IMR-90 (cell line): ENCODE results near the gene NRCAM. TPM values are rescaled to one million over a fixed set of nuclear protein-coding genes. Genes with fewer than 3 reads are reported as not detected.

Source experiments
- ATAC-seq: fragments of 200-7000 bp; cut with Tn5 transposase; 2 replicates; pipeline ENCODE4 v1.9.1; 2020; ENCODE audit warnings: low read depth, mild to moderate bottlenecking, moderate library complexity
- BruUV-seq: library from RNA; stranded (reverse); fragments of 400-500 nt; replicated peaks from 2 replicates; lab custom pipeline; 2021; lab: Mats Ljungman, UMichigan
- CTCF ChIA-PET: fragments of 300-600 bp; formaldehyde crosslinking; extraction: SDS; loops from one replicate; lab custom pipeline; 2021; ENCODE audit warnings: antibody characterized with exemption; lab: Yijun Ruan, JAX
- POLR2A ChIA-PET: fragments of 300-600 bp; sonication (Branson Sonifier 250); formaldehyde crosslinking; loops from one replicate; lab custom pipeline; 2022; ENCODE audit warnings: antibody characterized with exemption; ENCODE audit not compliant: unreplicated experiment; lab: Charles Lee
- DNase-seq: peaks from one replicate; pipeline ENCODE4 v3.0.0; 2013
- H2AFZ ChIP-seq: replicated peaks from 2 replicates; pipeline ENCODE3; 2013; ENCODE audit warnings: low read length, mild to moderate bottlenecking; ENCODE audit not compliant: poor library complexity
- H2AK5ac ChIP-seq: 2 replicates; pipeline ENCODE4 v1.6.1; 2013; ENCODE audit warnings: low read depth, low read length, inconsistent platforms
- H2AK9ac ChIP-seq: replicated peaks from 2 replicates; pipeline ENCODE3; 2013; ENCODE audit warnings: mild to moderate bottlenecking, low read depth, low read length, moderate library complexity; ENCODE audit not compliant: poor library complexity
- H2BK120ac ChIP-seq: 2 replicates; pipeline ENCODE4 v1.6.1; 2013; ENCODE audit warnings: low read depth, low read length, inconsistent platforms
- H2BK15ac ChIP-seq: 3 replicates; pipeline ENCODE4 v1.6.1; 2013; ENCODE audit warnings: low read depth, low read length, inconsistent platforms
- H2BK20ac ChIP-seq: 2 replicates; pipeline ENCODE4 v1.6.1; 2013; ENCODE audit warnings: low read depth, mild to moderate bottlenecking, inconsistent platforms, low read length, moderate library complexity
- H2BK5ac ChIP-seq: 2 replicates; pipeline ENCODE4 v1.6.1; 2013; ENCODE audit warnings: mild to moderate bottlenecking, low read depth, low read length, inconsistent platforms; ENCODE audit not compliant: poor library complexity, severe bottlenecking
- H3K14ac ChIP-seq: replicated peaks from 2 replicates; pipeline ENCODE4 v1.6.1; 2013; ENCODE audit warnings: low read depth, low read length, inconsistent platforms
- H3K18ac ChIP-seq: 2 replicates; pipeline ENCODE4 v1.6.1; 2013; ENCODE audit warnings: low read depth, low read length, control low read depth
- H3K23ac ChIP-seq: 2 replicates; pipeline ENCODE4 v1.6.1; 2013; ENCODE audit warnings: low read depth, low read length, inconsistent platforms
- H3K27ac ChIP-seq: 2 replicates; pipeline ENCODE4 v1.5.1; 2013; ENCODE audit warnings: mild to moderate bottlenecking, control low read depth, low read length; ENCODE audit not compliant: insufficient read depth
- H3K27me3 ChIP-seq: 2 replicates; pipeline ENCODE4 v1.6.1; 2013; ENCODE audit warnings: low read length; ENCODE audit not compliant: control insufficient read depth, insufficient read depth
- H3K36me3 ChIP-seq: 2 replicates; pipeline ENCODE4 v1.6.1; 2013; ENCODE audit warnings: low read length, mixed read lengths; ENCODE audit not compliant: control insufficient read depth, insufficient read depth
- H3K4ac ChIP-seq: 2 replicates; pipeline ENCODE4 v1.6.1; 2013; ENCODE audit warnings: low read depth, low read length, inconsistent platforms
- H3K4me1 ChIP-seq: 2 replicates; pipeline ENCODE4 v1.6.1; 2013; ENCODE audit warnings: low read length, mixed read lengths; ENCODE audit not compliant: control insufficient read depth, insufficient read depth
- H3K4me2 ChIP-seq: 2 replicates; pipeline ENCODE4 v1.6.1; 2013; ENCODE audit warnings: low read depth, mild to moderate bottlenecking, control low read depth, low read length, moderate library complexity
- H3K4me3 ChIP-seq: 2 replicates; pipeline ENCODE4 v1.5.1; 2013; ENCODE audit warnings: low read depth, mild to moderate bottlenecking, control low read depth, low read length, moderate library complexity; ENCODE audit not compliant: insufficient read depth
- H3K56ac ChIP-seq: 2 replicates; pipeline ENCODE4 v1.6.1; 2013; ENCODE audit warnings: low read length, inconsistent platforms; ENCODE audit not compliant: insufficient read depth; ENCODE audit errors: extremely low read depth
- H3K79me1 ChIP-seq, 2 experiments: 2 replicates each; pipeline ENCODE4 v1.6.1; 2013; ENCODE audit warnings: low read length in 2 of 2, inconsistent platforms in 1 of 2, low read depth in 1 of 2
- H3K9ac ChIP-seq: 2 replicates; pipeline ENCODE4 v1.6.1; 2013; ENCODE audit warnings: low read depth, low read length, control low read depth
- H3K9me1 ChIP-seq: 2 replicates; pipeline ENCODE4 v1.6.1; 2013; ENCODE audit warnings: low read length, inconsistent platforms; ENCODE audit not compliant: insufficient read depth
- H3K9me3 ChIP-seq: 2 replicates; pipeline ENCODE4 v1.6.1; 2013; ENCODE audit warnings: low read length; ENCODE audit not compliant: control insufficient read depth, insufficient read depth
- H4K20me1 ChIP-seq: 2 replicates; pipeline ENCODE4 v1.6.1; 2013; ENCODE audit warnings: low read length, inconsistent platforms; ENCODE audit not compliant: insufficient read depth
- H4K5ac ChIP-seq: 2 replicates; pipeline ENCODE4 v1.6.1; 2013; ENCODE audit warnings: mild to moderate bottlenecking, low read depth, low read length, control low read depth
- H4K8ac ChIP-seq, 2 experiments: 2 replicates each; pipeline ENCODE4 v1.6.1; 2013; ENCODE audit warnings: low read depth in 2 of 2, low read length in 2 of 2, control low read depth in 1 of 2, inconsistent platforms in 1 of 2
- H4K91ac ChIP-seq: 2 replicates; pipeline ENCODE4 v1.6.1; 2013; ENCODE audit warnings: low read depth, low read length, inconsistent platforms; ENCODE audit not compliant: insufficient read depth
- MAZ ChIP-seq: IDR thresholded peaks from 2 replicates; pipeline ENCODE4 v1.6.1; 2012; ENCODE audit warnings: low read depth, mild to moderate bottlenecking, low read length, improper control_type of control experiment, moderate library complexity, borderline replicate concordance
- MXI1 ChIP-seq: IDR thresholded peaks from 2 replicates; pipeline ENCODE4 v1.6.1; 2012; ENCODE audit warnings: low read depth, mild to moderate bottlenecking, low read length, moderate library complexity, borderline replicate concordance
- WGBS, 2 experiments: methylation state at CpG; one replicate each; pipeline versions ENCODE4 v1.1.5 to v1.1.7; 2013; ENCODE audit warnings: missing lambda C conversion rate in 2 of 2; ENCODE audit not compliant: insufficient read length in 1 of 2; ENCODE audit errors: extremely low coverage in 2 of 2; 5-methylcytosine and 5-hydroxymethylcytosine counted together
- dilution Hi-C: fragments of 300-500 bp; cut with HindIII; formaldehyde crosslinking; loops from one replicate; pipeline ENCODE4 v1.14.3; 2018; ENCODE audit warnings: low sequenced_read_pairs; ENCODE audit not compliant: unreplicated experiment
- in situ Hi-C: fragments of 300-500 bp; cut with MboI; formaldehyde crosslinking; loops from 3 replicates; pipeline ENCODE4 v1.14.3; 2019; ENCODE audit warnings: low sequenced_read_pairs, inconsistent platforms, mixed read lengths
- intact Hi-C: fragments of 100-400 bp; cut with micrococcal nuclease; formaldehyde crosslinking; loops from 2 replicates; pipeline ENCODE4 v1.10.0; 2022
- polyA plus RNA-seq, 3 experiments: library from polyadenylated mRNA; depleted of rRNA; stranded (reverse); fragments of >200 nt; gene quantifications; 2 replicates each; pipeline ENCODE4 v1.2.3, GENCODE V29; 2012; ENCODE audit warnings: low replicate concordance in 1 of 3
- total RNA-seq: library from RNA; depleted of rRNA; stranded (reverse); fragments of >200 nt; gene quantifications from 2 replicates; pipeline ENCODE4 v1.2.3, GENCODE V29; 2012

The NRCAM gene
- total and polyA plus RNA-seq, 2 of the 4 experiments (the other 2 are of a cell fraction): 0.46 to 1.1 TPM

- WGBS, 2 experiments: no CpG with 5 or more reads among the region's 1 CpG
- no peak overlapping the region for H3K9ac ChIP-seq
- no peak overlapping the region for H3K18ac ChIP-seq
- no peaks in the 10 kb centered on the region for H3K36me3 ChIP-seq
- H3K23ac ChIP-seq: no peak overlapping the region
- no peak overlapping the region for H2BK5ac ChIP-seq
- in situ Hi-C loops: no loop called here
- H2AK9ac ChIP-seq: no peak overlapping the region
- peaks cover 25% of the 10 kb centered on the region for H3K27me3 ChIP-seq
- no peak overlapping the region for H3K27ac ChIP-seq
- H3K4me1 ChIP-seq: no peaks in the 10 kb centered on the region; the same call in 1 of the 2 replicates
- no peaks in the 10 kb centered on the region for H3K9me3 ChIP-seq
- no peak overlapping the region for H3K4me3 ChIP-seq
- no peak overlapping the region for H3K4me2 ChIP-seq
- no peak overlapping the region for H3K56ac ChIP-seq
- H3K4ac ChIP-seq: no peak overlapping the region
- no peak overlapping the region for H3K14ac ChIP-seq
- no peak overlapping the region for H2AK5ac ChIP-seq
- H4K8ac ChIP-seq: no peak overlapping the region
- no peak overlapping the region for H2BK120ac ChIP-seq
- no peaks in the 10 kb centered on the region for H3K79me1 ChIP-seq
- H4K5ac ChIP-seq: no peak overlapping the region
- ChIA-PET CTCF (interaction anchor here (0.6 kb wide), 1 partner anchor 69 kb away, joined by 3 read pairs; no protein-coding TSS in a partner anchor), POLR2A (no interaction called here)
- no peaks in the 10 kb centered on the region for H3K9me1 ChIP-seq
- DNase-seq (no peak), ATAC-seq (no peak)
- no peak overlapping the region for H2BK20ac ChIP-seq
- H4K91ac ChIP-seq: no peak overlapping the region
- no peak overlapping the region for H2AFZ ChIP-seq
- intact Hi-C loops: no loop called here
- no TSS peak for BruUV-seq
- dilution Hi-C loops: no loop called here
- H2BK15ac ChIP-seq: no peak overlapping the region
- H4K20me1 ChIP-seq: no peaks in the 10 kb centered on the region
- TF ChIP-seq MXI1 (no peak), MAZ (no peak)
Observed at GRCh38 chr7:108450160-108450559, 6.1 kb downstream of the NRCAM start.
